Transverse colon (tissue), 4 donors: ENCODE results near the gene PYGB.

Experiments
- CTCF ChIP-seq, 5 experiments: fragments of 200-600 bp in 3 of 5; fragments of 450-650 bp in 2 of 5; sonication (generic) in 3 of 5; IDR thresholded peaks; 1 replicate in 2 of 5; 2 replicates in 3 of 5; pipeline ENCODE4 v1.5.1; 2016 to 2017; ENCODE audit warnings: antibody characterized with exemption in 5 of 5, inconsistent platforms in 3 of 5, mild to moderate bottlenecking in 2 of 5, moderate library complexity in 1 of 5
- POLR2AphosphoS5 ChIP-seq, 3 donors: sonication (generic); formaldehyde crosslinking; IDR thresholded peaks; one replicate each; pipeline ENCODE4 v1.6.1; 2016; ENCODE audit warnings: antibody characterized with exemption in 3 of 3

GRCh38 chr20:25205277-25206062, 42.4 kb upstream of the PYGB start:
- TF ChIP-seq CTCF (IDR thresholded peaks at IDR 0.05) (no peak), POLR2AphosphoS5 (IDR thresholded peaks at IDR 0.05) (no peak)
